ENCODE results near the gene MGAT4B.
"Not testable (repeated sequence)": the region's sequence is repeated elsewhere in the genome, so short reads cannot be mapped to it uniquely, and the experiment has no call there.

MGAT4B gene

DNA sequence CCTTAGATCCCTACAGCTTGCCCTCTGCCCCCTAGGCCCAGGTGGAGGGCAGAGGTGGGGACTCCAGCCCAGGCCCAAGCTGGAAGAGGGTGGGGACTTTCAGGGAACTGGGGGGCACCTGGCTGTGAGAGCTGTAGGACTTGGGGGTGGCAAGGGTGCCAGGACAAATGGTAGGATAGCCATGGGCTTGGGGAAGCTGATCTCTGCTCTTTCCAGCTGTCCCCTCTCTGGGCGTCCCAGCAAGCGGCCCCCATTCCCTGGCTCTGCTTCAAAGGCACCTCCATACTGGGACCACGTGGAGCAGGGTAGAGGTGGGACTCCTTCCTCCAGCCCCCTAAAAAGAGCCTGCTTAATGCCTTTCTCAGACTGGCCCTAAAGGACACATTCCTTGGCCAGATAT is 12.5 kb downstream of the MGAT4B start:
- DNase-seq, result no peak

DNA sequence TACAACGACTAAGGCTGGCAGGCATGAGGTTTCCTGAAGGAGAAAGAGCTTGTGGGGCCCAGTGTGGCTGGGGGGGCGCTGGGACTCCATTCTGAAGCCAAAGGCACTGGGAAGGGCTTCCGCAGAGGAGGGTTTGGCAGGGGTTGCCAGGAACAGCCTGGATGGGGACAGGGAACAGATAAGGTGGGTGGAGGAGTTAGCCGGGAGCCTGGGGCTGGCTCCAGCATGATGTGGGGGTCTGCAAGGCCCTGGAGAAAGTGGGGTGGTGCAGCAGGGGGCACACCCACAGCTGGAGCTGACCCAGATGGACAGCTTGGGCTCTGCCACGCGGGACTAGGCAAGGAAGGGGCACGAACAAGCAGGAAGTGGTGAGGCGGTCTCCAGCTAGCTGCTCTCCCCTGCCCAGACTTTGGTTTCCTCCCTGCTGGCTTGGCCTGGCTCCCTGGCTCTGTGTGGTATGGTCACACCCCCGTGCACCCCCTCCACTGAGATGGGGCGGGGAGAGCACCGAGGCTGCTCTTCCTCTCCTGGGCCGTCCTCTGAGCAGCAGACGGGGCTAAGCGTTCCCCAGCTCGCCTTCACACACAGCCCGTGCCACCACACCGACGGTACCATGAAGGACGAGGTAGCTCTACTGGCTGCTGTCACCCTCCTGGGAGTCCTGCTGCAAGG is 13.1 kb downstream of the MGAT4B start, which contains the start of gene LTC4S:
LTC4S (plus strand) TSS at position 519 of the 672 bp plus-strand sequence; CDS start at position 614, 95 bp downstream.
- peak; percentile 79 for DNase-seq

DNA sequence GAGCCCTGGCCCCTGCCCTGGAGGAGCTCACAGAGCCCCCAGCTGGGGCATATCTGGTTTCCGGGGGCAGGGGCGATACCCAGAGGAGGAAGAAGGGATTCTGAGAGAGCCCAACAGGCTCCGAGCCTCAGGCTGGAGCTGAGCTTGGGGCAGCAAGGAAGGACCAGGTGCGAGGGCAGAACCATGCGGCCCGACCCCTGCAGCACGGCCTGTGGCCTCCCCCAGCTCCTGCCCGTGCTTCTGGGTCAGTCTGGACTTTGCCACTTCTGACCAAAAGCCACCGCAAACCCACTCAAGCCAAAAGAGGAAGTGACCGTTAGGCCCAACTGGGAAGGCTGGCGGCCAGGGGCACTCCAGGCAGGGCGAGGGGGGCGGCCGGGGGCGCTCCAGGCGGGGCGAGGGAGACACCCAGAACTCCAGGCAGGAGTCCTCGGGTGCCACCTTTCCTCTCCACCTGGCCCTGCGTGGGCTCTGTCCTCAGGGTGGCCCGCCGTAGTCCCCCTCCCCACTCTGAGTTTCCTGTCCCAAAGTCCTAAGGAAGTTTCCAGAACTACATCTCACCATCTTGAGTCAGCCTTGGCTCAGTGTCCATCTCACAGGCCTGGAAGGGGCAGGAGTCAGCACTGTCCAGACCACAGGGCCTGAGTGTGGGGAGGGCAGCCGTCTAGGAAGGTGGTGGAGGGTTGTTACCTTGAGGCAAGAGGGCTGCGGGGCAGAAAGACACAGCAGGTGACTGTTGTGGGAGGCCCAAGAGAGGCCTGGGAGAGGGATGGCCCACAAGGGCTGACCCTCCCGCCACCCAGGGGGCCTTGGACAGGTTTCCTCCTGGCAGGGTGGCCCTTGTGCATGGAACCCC is 13.8 kb downstream of the MGAT4B start:
- DNase-seq, result no peak

DNA sequence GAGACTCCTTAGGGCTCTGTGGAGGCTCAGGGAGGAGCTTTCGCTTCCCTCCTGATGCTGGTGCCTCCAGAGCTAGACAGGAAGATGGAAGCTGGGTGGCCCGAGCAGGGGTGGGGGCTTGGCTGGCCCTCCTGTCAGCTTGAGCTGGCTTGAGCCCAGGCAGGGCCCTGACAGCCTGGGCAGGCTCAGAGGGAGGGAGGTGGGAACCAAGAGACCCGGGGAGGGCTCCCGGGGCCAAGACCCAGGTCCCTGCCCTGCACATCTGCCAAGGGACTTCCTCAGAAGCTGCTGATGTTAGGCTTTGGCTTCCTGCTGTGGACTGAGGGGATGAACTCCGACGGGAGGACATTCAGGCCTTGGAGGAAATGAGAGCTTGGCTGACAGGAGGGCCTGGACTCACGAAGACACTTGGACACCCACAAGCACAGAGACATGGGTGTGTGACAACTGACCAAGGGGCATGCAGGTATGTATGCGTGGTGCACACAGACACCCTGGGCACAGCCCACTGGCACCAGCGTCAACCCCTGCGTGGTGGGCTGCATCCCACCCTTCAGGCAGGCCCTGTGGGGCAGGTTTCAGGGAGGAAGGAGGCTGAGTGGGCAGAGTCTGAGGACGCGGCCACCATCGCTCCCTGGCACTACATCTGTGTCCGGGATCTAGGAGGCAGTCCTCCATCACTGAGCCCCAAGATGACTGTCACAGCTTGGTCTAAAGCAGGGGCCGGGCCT is 14.6 kb downstream of the MGAT4B start:
- DNase-seq, result no peak

DNA sequence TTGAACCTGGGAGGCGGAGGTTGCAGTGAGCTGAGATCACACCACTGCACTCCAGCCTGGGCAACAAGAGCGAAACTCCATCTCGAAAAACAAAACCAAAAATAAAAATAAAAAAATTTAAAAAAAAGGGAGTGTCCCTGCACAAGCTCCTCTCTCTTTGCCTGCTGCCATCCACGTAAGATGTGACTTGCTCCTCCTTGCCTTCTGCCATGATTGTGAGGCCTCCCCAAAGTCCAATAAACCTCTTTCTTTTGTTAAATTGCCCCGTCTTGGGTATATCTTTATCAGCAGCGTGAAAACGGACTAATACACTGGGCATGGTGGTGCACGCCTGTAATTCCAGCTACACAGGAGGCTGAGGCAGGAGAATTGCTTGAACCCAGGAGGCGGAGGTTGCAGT is 17.4 kb downstream of the MGAT4B start:
- DNase-seq, result not testable (repeated sequence)

DNA sequence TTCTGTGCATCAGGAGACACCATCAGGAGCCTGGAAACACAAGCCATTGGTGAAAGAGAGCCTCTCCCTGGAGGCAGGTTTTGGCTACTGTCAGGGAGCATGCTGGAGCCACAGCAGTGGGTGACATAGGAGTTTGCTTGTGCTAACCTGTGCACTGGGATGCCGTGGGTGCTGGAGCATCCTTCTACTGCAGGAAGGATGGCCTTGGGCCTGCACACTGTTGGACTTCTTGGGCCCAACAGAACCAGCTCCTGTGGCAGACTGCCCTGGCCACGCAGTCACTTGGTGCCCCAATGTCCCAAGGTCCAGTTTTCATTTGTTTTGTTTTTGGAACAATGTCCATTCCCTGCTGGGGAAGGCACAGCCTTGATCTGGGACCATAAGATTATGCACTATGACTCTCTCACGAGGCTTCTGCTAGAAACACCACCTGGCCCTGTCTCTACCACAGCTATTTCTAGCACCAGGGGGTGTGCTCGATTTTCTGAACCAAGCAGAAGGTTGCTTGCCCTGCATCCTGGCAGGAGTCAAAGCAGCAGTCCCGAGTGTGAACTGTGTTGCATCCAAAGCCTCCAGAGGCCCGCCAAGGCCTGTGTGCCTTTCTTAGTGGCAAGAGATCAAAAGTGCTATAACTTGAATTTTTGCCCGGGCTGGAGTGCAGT is 18.3 kb downstream of the MGAT4B start:
- no peak for DNase-seq

DNA sequence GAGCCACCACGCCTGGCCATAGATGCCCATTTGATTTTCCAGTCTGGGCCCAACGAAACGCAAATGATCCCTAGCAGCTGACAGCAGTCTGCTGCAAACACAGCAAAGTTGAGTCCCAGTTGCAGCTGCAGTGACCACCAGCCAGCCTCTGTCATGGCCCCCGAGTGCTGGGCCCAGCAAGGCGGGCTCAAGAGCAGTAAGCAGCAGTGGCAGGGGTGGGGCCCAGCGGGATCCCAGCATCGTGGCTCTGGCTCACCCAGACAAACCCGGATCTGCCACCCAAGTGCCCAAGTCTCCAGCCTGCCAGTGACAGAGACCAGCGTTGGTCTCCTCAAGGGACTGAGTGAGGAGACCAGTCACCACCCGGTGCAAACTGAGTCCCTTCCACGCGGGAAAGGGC is 19.8 kb downstream of the MGAT4B start:
- DNase-seq, result no peak

DNA sequence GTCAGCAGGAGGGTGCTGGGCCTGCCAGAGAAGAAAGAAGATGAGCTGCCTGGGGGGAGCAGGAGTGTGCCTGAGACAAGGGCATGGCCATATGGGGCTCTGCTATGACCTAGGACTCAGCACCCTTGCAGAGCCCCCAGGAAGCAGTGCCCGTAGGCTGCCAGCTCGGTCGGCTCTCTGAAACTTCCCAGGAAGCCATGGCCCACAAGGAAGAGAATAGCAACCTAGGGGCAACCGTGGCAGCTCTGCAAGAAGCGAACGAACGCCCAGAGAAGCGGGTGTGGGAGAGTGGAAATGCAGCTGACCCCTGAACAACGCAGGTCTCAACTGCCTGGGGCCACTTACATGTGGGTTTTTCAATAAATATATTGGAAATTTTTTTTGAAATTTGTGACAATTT is 23.5 kb downstream of the MGAT4B start:
- DNase-seq, result no peak

DNA sequence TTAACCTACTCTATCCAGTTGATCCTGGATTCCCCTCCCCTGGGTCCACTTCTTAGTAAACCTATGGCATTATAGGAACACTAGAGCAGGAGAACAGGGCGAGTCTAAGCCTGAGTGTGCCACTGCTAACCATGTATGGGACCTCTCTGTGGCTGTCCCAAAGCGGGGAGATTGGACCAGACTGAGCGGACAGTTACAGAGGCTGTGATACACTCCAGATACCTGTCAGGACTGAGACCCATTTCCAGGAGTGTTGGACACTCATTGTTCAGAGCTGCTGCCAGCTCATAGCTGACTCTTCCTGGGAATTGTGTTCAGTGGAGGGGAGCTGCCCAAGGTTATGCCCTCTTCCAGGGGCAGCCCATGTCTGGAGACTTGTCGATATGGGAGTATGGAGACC is 24.8 kb downstream of the MGAT4B start:
- DNase-seq, result no peak

DNA sequence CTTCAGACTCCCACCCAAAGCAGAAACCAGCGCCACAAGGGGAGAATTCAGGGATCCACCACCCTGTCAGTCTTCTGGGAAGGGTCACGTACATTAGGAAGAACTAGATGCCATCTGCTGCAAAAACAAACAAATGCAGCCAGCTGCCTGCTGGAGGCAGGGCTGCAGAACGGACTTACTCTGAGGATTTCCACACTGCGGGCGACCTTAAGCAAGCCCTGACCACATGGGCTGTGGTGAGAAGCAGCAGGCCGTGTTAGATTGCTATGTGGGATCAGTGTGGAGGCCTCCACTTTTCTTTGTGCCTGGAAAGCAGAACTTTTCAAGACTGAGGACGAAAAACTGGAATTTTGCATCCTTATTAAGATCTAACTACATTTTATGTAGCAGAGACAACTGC is 26.3 kb downstream of the MGAT4B start:
- no peak for DNase-seq

DNA sequence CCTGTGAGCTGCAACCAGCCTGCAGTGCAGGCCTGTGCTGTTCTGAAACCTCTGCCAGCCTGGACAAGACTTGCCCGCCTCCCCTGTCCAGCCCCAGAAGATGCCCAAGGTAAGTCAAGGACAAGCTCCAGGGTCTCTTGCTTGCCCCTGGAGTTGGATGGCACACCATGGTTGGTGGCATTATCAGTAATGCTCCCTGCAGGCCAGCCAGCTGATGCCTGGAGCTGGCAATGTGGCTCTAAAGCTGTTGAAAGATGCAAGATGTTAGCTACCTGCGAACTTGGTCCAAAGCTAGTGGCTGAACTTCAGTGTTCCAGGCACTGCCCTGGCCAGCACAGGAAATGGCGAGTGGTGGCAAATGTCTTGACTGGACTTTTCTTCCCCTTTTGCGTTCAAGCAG is 26.8 kb downstream of the MGAT4B start:
- no peak for DNase-seq

DNA sequence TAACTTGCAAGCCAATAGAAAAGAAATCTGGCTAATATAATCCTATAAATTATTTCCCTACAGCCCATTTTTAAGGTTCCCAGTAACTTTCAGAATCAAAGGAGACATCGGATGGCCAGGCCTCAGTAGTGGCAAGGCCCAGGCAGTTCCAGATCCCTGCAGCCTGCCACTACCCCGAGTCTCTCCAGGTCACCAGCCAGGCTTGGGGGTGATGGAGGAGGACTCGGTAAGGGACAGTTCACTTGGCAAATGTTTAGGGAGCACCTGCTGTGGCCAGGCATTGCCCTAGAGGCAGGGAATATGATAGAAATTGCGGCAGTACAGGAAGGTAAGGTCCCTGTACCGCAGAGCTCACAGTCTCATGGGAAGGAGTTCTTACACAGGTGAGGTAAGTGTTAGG is 28.1 kb downstream of the MGAT4B start:
- DNase-seq, result no peak

DNA sequence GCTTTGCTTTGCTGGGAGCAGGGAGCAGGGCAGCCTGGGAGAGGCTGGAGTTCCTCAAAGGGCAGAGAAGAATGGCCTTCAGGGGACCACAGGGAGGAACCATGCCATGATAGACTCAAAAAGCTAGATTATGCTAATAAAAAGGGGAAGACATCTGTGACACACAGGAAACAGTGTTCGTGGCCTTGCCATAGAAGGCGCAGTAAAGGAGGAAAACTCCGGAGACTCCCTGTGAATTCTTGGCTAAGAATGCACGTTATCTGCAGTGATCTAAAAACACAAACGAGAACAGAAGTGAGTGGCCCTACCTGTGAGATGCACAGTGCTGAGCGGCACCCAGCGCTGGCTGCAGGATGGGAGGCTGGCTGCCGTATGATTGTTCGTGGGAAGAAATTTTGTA is 28.8 kb downstream of the MGAT4B start:
- DNase-seq, result no peak

DNA sequence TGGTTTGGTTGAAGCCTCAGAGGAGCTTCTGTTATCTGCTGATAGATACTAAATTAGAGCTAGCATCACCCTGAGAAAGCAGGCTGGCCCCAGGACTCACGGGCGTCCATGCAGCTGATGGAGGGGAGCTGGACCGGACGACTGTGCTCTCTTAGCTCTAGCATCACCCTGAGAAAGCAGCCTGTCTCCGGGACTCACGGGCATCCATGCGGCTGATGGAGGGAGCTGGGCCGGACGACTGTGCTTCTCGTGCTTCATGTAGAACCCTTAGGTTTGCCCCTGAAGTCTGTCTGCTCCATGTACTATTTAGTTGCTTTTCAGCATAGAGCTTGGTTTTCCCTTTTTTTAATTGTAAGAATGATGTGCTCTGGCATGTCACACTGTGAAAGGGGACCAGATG is 29.2 kb downstream of the MGAT4B start:
- DNase-seq, result no peak

DNA sequence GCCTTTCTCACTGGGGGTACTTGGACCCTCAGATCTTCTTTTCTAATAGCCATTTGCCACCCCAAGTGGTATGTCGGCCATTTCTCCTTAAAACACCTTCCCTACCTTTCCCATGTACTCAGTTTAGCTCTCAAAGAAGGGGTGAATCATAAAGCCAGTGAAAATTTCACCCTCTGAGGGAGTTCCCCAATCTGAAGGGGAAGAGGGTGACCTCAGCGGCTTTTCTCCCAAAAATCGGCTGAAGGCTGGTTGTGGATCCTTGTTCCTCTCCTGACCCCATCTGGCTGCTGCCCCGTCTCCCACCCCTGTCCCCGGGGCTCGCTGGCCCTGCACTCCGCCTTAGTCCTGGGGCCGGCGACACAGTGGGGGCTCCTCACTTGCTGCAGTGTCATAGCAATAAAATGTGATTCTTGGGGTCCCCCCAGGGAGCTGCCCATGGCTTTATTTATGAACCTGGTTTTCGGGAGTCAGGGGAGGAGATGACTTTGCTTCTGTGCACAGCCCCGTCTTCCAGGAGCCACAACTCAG is 30.2 kb downstream of the MGAT4B start:
- no peak for DNase-seq

DNA sequence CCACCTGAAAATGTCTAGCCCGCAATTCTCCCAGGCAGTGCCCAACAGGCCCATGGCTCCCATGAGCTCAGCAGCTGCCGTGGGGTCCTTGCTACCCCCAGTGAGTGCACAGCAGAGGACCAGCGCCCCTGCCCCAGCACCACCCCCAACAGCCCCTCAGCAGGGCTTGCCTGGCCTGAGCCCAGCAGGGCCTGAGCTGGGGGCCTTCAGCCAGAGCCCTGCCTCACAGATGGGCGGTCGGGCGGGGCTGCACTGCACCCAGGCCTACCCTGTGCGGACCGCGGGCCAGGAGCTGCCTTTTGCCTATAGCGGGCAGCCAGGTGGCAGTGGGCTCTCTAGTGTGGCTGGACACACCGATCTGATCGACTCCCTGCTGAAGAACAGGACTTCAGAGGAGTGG is 32.2 kb downstream of the MGAT4B start:
- DNase-seq, result no peak

DNA sequence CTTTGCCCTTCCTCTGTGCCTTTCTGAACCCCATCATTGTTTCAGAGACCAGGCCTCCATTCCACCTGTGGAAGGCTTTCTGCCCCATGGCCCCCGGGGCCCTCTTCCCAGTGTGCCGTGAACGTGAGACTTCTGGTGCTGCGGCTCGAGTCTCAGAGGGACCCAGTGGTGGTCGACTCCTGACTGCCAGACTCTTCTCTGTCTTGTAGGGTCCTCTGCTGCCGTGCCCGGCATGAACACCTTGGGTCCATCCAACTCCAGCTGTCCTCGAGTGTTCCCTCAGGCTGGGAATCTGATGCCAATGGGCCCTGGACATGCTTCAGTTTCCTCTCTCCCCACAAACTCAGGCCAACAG is 33.0 kb downstream of the MGAT4B start:
- DNase-seq, result no peak

DNA sequence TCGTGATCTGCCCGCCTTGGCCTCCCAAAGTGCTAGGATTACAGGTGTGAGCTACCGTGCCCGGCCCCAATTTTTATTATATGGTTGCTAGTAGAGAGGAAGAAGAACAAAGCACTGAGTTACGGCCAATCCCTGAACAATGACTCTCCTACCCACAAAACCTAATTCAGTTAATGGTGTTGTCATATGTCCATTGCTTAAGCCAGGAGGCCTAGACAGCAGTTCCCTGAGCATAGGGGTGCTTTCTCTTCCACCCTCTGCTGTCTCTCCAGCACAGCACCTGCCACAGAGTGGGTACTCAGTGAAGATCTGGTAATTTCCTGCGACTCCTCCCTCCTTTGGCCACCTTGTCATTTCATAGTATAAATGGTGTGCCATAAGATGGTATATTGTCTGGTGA is 34.3 kb downstream of the MGAT4B start:
- DNase-seq, result no peak

DNA sequence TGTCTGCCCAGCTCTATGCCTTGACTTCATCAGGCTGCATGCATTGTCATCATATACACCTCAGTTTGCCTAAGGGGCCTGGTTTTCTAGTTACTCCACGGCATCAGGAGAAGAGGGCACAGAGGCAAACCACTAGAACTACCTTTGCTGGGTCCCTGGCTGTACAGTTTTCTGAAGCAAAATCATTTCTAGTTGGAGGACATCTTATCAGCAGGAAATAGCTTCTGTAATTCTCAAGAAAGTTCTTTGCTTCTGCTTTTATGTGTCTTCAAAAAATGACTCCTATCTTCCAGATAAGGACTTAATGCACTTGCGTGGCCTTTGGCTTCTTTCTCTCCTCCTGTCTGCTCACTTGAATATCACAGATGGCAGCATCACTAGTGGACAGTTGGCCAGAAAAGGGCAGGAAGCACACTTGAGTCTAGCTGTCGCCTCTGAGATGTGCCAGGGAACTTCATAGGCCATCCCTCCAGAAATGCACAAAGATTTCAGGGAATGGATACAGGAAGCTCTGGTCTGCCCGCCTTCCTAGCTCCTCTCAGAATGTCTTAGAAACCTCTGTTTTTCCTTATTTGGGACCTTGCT is 35.3 kb downstream of the MGAT4B start:
- DNase-seq, result no peak

DNA sequence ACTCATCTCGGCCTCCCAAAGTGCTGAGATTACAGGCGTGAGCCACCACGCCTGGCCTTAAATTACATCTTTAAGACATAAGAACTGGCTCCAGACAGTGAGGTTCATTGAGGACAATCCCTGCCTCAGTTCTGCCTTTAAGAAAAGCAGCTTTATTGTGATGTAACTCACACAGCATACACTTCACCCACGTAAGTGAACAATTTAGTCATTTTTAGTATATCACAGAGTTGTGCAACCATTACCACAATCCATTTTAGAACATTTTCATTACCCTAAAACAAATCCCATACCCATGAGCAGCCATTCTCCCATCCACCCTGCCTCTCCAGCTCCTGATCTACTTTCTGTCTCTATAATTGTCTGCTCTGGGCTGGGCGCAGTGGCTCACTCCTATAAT is 36.9 kb downstream of the MGAT4B start:
- no peak for DNase-seq

DNA sequence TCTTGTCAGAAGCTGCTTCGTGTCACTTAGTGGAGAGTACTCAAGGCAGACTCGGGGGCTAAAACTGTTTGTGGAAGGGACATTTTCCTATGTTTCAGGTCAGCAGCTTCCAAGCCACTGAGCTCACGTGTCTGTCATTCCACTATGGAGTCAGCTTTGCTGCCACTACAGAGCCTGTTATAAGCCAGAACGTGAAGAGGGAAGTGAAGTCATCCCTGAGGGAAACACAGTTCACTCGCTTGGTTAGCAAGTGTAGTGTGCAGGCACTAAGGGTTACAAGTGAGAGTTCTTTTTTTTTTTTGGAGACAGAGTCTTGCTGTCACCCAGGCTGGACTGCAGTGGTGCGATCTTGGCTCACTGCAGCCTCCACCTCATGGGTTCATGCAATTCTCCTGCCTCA is 37.4 kb downstream of the MGAT4B start:
- no peak for DNase-seq

DNA sequence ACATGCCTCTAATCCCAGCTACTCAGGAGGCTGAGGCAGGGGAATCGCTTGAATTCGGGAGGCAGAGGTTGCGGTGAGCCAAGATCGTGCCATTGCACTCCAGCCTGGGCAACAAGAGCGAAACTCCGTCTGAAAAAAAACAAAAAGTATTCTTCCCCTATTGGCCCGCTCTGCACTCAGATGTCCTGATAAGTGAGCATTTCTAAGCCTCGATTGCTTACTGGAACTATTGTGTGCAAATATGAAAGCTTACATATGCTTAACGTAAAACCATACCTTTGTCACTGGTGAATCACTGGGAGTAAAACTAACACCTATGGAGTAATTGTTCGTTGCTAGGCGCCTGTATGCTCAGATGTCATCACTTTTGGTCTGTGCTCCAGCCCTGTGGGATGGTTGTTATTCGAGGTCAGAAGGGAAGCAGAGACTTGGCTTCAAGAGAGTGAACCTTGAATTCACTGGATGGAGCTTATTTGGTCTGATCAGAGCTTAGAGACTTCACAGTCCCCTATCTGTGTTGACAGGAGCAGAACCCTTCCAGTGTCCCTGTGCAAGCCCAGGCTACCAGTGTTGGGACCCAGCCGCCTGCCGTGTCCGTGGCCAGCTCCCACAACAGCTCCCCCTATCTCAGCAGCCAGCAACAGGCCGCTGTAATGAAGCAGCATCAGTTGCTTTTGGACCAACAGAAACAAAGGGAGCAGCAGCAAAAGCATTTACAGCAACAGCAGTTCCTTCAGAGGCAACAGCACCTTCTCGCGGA is 38.2 kb downstream of the MGAT4B start:
- DNase-seq, result no peak
